ENCODE results near the gene SNTG2. TPM values are rescaled to one million over a fixed set of nuclear protein-coding genes. Genes with fewer than 3 reads are reported as not detected.

Gene SNTG2
- total and polyA plus RNA-seq, 11 donors, result 0.19 to 3.2 (median 0.93) TPM

DNA sequence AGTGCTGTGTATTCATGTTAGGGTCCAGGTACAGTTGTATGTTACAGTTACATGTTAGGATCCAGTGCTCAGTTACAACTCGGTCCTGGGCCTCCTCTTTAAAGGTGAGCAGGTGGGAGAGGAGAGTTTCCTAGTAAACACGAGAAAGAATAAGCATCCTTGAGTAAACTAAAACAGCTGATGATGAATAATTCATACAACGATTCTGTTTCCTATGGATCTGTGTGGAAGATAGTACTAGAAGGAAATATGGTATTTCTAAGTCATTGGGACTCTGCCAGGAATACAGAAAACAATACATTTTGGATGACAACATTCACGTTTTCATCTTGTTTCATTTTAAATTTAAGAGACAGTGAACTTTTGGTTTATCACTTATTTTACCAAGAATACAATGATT lies 29.5 kb downstream of the SNTG2 start:
- Histone ChIP-seq H3K27ac (no peak overlapping the region), H3K4me1 (no peaks in the 10 kb centered on the region), H3K36me3 (no peaks in the 10 kb centered on the region), H3K27me3 (peaks cover 0 to 11% (median 0%) of the 10 kb centered on the region in 9 donors), H3K4me3 (no peak overlapping the region), H3K9me3 (no peaks in the 10 kb centered on the region)
- TF ChIP-seq POLR2A (IDR thresholded peaks at IDR 0.05), result no peak
- TF ChIP-seq, protein P1, sequence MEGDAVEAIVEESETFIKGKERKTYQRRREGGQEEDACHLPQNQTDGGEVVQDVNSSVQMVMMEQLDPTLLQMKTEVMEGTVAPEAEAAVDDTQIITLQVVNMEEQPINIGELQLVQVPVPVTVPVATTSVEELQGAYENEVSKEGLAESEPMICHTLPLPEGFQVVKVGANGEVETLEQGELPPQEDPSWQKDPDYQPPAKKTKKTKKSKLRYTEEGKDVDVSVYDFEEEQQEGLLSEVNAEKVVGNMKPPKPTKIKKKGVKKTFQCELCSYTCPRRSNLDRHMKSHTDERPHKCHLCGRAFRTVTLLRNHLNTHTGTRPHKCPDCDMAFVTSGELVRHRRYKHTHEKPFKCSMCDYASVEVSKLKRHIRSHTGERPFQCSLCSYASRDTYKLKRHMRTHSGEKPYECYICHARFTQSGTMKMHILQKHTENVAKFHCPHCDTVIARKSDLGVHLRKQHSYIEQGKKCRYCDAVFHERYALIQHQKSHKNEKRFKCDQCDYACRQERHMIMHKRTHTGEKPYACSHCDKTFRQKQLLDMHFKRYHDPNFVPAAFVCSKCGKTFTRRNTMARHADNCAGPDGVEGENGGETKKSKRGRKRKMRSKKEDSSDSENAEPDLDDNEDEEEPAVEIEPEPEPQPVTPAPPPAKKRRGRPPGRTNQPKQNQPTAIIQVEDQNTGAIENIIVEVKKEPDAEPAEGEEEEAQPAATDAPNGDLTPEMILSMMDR (IDR thresholded peaks at IDR 0.05), result no peak
- intact Hi-C loops (cut with DNase I), result no loop called here
- WGBS, 4 donors, result 60 to 66% (median 63%) methylated on average over 4 of the region's 4 CpGs
- ATAC-seq, result no peak
- DNase-seq, result no peak

DNA sequence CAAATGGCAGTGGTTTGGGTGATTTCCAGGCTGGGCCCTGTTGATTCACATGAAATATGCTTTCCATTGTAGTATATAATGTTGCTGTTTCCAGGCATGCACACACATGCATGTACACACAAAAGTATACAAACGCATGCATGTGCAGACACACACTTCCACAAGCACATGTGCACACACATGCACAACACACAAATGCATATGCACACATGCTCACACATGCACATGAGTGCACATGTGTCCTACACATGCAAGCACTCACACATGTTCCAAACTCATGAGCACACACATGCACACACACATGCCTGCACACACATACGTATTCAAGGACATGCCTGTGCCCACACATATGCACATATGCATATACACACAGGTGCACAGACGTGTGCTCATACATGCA lies 30.6 kb downstream of the SNTG2 start:
- Histone ChIP-seq H3K27ac (no peak overlapping the region), H3K27me3 (peaks cover 0 to 11% (median 0%) of the 10 kb centered on the region in 9 donors), H3K4me3 (no peak overlapping the region), H3K36me3 (no peaks in the 10 kb centered on the region), H3K4me1 (no peaks in the 10 kb centered on the region), H3K9me3 (no peaks in the 10 kb centered on the region)
- ATAC-seq (no peak), DNase-seq (no peak)
- TF ChIP-seq POLR2A (IDR thresholded peaks at IDR 0.05), result no peak
- TF ChIP-seq, protein P1 (IDR thresholded peaks at IDR 0.05), result no peak
- 63 to 95% (median 90%) methylated on average over 3 of the region's 3 CpGs for WGBS, 4 donors
- intact Hi-C loops (cut with DNase I), result no loop called here

- no peaks in the 10 kb centered on the region for H3K36me3 ChIP-seq
- 90 to 95% (median 92%) methylated on average over 4 of the region's 4 CpGs for WGBS, 4 donors
- H3K27ac ChIP-seq, result no peak overlapping the region
- no peak for TF ChIP-seq POLR2A (IDR thresholded peaks at IDR 0.05)
- TF ChIP-seq, protein P1 (IDR thresholded peaks at IDR 0.05), result no peak
- DNase-seq (no peak), ATAC-seq (no peak)
- no peak overlapping the region for H3K4me3 ChIP-seq
- H3K9me3 ChIP-seq, result no peaks in the 10 kb centered on the region
- intact Hi-C loops (cut with DNase I), result no loop called here
- peaks cover 0 to 11% (median 0%) of the 10 kb centered on the region in 9 donors for H3K27me3 ChIP-seq
- H3K4me1 ChIP-seq, result no peaks in the 10 kb centered on the region
These were observed 31.1 kb downstream of the SNTG2 start for GRCh38 chr2:981759-982158.

DNA sequence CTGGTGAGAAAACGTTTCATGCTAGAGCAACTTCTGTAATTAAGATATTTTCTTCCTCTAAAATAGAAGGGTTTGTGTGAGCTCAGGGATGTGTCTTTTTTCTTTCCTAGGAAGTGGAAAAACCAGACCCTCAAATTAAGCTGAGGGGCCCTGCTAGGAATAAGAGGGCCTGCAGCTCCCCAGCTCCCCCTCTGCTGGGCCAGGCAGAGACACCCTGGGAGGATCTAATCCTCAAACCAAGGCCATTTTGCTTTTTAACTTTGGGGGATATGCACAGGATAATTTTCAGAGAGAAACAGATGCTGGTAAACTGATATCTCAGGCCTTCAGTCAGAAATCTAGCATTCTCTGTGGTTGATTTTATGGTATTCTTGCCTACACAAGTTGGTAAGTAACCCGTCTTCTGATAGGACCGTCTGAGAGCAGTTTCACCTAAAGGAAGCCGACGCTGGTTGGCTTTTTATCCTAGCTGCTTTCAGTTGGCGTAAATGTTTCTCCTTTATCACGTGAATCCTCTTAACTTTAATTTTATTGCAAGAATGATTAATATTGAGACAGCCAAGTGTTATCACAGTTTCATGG lies 34.8 kb downstream of the SNTG2 start:
- peaks cover 0 to 4% (median 0%) of the 10 kb centered on the region in 9 donors for H3K27me3 ChIP-seq
- no peak overlapping the region for H3K4me3 ChIP-seq

More for the DNA sequence above, 34.8 kb downstream of the SNTG2 start:
- DNase-seq (no peak), ATAC-seq (no peak)
- no peaks in the 10 kb centered on the region for H3K4me1 ChIP-seq
- no peak for TF ChIP-seq POLR2A (IDR thresholded peaks at IDR 0.05)
- TF ChIP-seq, protein P1 (IDR thresholded peaks at IDR 0.05), result no peak
- H3K27ac ChIP-seq, result no peak overlapping the region
- no peaks in the 10 kb centered on the region for H3K36me3 ChIP-seq
- intact Hi-C loops (cut with DNase I), result no loop called here
- WGBS, 4 donors, result 71 to 85% (median 83%) methylated on average over 7 of the region's 7 CpGs
- H3K9me3 ChIP-seq, result no peaks in the 10 kb centered on the region

All from heart left ventricle (tissue), 16 donors.